Testis (tissue), 3 donors: Measurements from ENCODE around the gene SUFU. TPM values are rescaled to one million over a fixed set of nuclear protein-coding genes. Genes with fewer than 3 reads are reported as not detected.

Source experiments
- DNase-seq: peaks from one replicate; pipeline ENCODE4 v3.0.0-alpha.2; 2019
- H3K27ac ChIP-seq, 2 donors: fragments of 200-600 bp; sonication (generic); one replicate each; pipeline ENCODE4 v1.5.1; 2019
- H3K27me3 ChIP-seq: fragments of 200-600 bp; sonication (generic); one replicate; pipeline ENCODE4 v1.5.1; 2019
- H3K36me3 ChIP-seq: fragments of 200-600 bp; sonication (generic); one replicate; pipeline ENCODE4 v1.5.1; 2017; ENCODE audit warnings: low read depth; ENCODE audit errors: missing control alignments
- H3K4me1 ChIP-seq: fragments of 200-600 bp; sonication (generic); one replicate; pipeline ENCODE4 v1.5.1; 2019
- H3K4me3 ChIP-seq, 2 donors: fragments of 200-600 bp; sonication (generic); one replicate each; pipeline ENCODE4 v1.5.1; 2017 to 2019
- H3K9me3 ChIP-seq: fragments of 200-600 bp; sonication (generic); one replicate; pipeline ENCODE4 v1.5.1; 2017
- CTCF ChIP-seq, 3 experiments: fragments of 450-650 bp in 2 of 3; fragments of 200-600 bp in 1 of 3; sonication (generic) in 1 of 3; IDR thresholded peaks; one replicate each; pipeline ENCODE4 v1.5.1; 2016 to 2019; ENCODE audit warnings: antibody characterized with exemption in 3 of 3, mild to moderate bottlenecking in 2 of 3, moderate library complexity in 1 of 3
- POLR2A ChIP-seq: fragments of 450-650 bp; IDR thresholded peaks from one replicate; pipeline ENCODE4 v1.6.1; 2017; ENCODE audit warnings: antibody characterized with exemption, mild to moderate bottlenecking, moderate library complexity
- WGBS, 2 donors: methylation state at CpG; one replicate each; pipeline ENCODE4 v1.1.5; 2018; 5-methylcytosine and 5-hydroxymethylcytosine counted together
- intact Hi-C: fragments of 100-400 bp; cut with DNase I; formaldehyde crosslinking; loops from one replicate; pipeline ENCODE4 v1.15.1; 2023; ENCODE audit warnings: low total_unique reads
- polyA plus RNA-seq: library from polyadenylated mRNA; stranded (reverse); fragments of 350-450 nt; fragmentation: Illumina TruSeq; extraction: RNeasy Lipid Tissue Mini Kit (QIAGEN cat#74804); gene quantifications from one replicate; pipeline ENCODE4 v1.2.3, GENCODE V29; 2014; ENCODE audit warnings: low read depth, low replicate concordance; ENCODE audit not compliant: insufficient read depth
- total RNA-seq, 2 donors: library from RNA; depleted of rRNA; stranded (reverse); fragments of >200 nt; gene quantifications; one replicate each; pipeline ENCODE4 v1.2.3, GENCODE V29; 2016

The SUFU gene
- total and polyA plus RNA-seq, 3 donors from 2014 or later: 16.5 to 28.4 (median 22.9) TPM

- Histone ChIP-seq H3K4me3 (no peak overlapping the region), H3K27me3 (no peaks in the 10 kb centered on the region), H3K4me1 (peaks cover 8% of the 10 kb centered on the region), H3K27ac (no peak overlapping the region), H3K36me3 (no peaks in the 10 kb centered on the region), H3K9me3 (no peaks in the 10 kb centered on the region)
- intact Hi-C loops: no loop called here
- no peak for TF ChIP-seq POLR2A
- TF ChIP-seq CTCF (IDR thresholded peaks at IDR 0.05): no peak
- WGBS, 2 donors: 25 to 26% methylated on average over 2 of the region's 2 CpGs
- no peak for DNase-seq
Measured at GRCh38 chr10:102545997-102546396, 42.2 kb downstream of the SUFU start.

GRCh38 chr10:102546606-102547320 lies 43.0 kb downstream of the SUFU start:
- Histone ChIP-seq H3K9me3 (no peaks in the 10 kb centered on the region), H3K27me3 (no peaks in the 10 kb centered on the region), H3K36me3 (no peaks in the 10 kb centered on the region), H3K4me1 (peaks cover 8% of the 10 kb centered on the region), H3K4me3 (no peak overlapping the region), H3K27ac (no peak overlapping the region)
- no peak for DNase-seq
- intact Hi-C loops: no loop called here
- TF ChIP-seq POLR2A: no peak
- no peak for TF ChIP-seq CTCF (IDR thresholded peaks at IDR 0.05)
- 52 to 69% methylated on average over 8 to 12 of the region's 12 CpGs for WGBS, 2 donors

GRCh38 chr10:102549549-102549948 lies 45.8 kb downstream of the SUFU start:
- Histone ChIP-seq H3K9me3 (no peaks in the 10 kb centered on the region), H3K27ac (no peak overlapping the region), H3K4me1 (peaks cover 8% of the 10 kb centered on the region), H3K4me3 (no peak overlapping the region), H3K36me3 (no peaks in the 10 kb centered on the region), H3K27me3 (no peaks in the 10 kb centered on the region)
- intact Hi-C loops: no loop called here
- WGBS, 2 donors: 56 to 67% methylated on average over 1 of the region's 1 CpG
- TF ChIP-seq POLR2A (no peak), CTCF (IDR thresholded peaks at IDR 0.05) (no peak)
- DNase-seq: no peak

GRCh38 chr10:102550636-102551210 lies 47.0 kb downstream of the SUFU start:
- TF ChIP-seq POLR2A (no peak), CTCF (IDR thresholded peaks at IDR 0.05) (no peak)
- Histone ChIP-seq H3K4me3 (no peak overlapping the region), H3K9me3 (no peaks in the 10 kb centered on the region), H3K27me3 (no peaks in the 10 kb centered on the region), H3K27ac (no peak overlapping the region), H3K4me1 (peaks cover 8% of the 10 kb centered on the region), H3K36me3 (no peaks in the 10 kb centered on the region)
- intact Hi-C loops: no loop called here
- no peak for DNase-seq
- 98 to 100% methylated on average over 9 of the region's 9 CpGs for WGBS, 2 donors

GRCh38 chr10:102552533-102552932 lies 48.8 kb downstream of the SUFU start:
- WGBS, 2 donors: 82 to 88% methylated on average over 2 of the region's 2 CpGs
- H3K27ac ChIP-seq: no peak overlapping the region
- TF ChIP-seq CTCF (IDR thresholded peaks at IDR 0.05): no peak
- TF ChIP-seq POLR2A: no peak
- H3K27me3 ChIP-seq: no peaks in the 10 kb centered on the region
- no peak for DNase-seq
- no peaks in the 10 kb centered on the region for H3K36me3 ChIP-seq
- H3K4me3 ChIP-seq: no peak overlapping the region
- intact Hi-C loops: no loop called here
- H3K9me3 ChIP-seq: no peaks in the 10 kb centered on the region
- no peaks in the 10 kb centered on the region for H3K4me1 ChIP-seq
